ENCODE results near the gene RAC2.

Gene RAC2

GRCh38 chr22:37244114-37244921 is at the start of gene RAC2:
Gene RAC2, minus strand, starts transcription at chr22:37244269. Its CDS starts 121 bp downstream, at chr22:37244148.
- no peak for DNase-seq

GRCh38 chr22:37293172-37293571 is 49.1 kb upstream of the RAC2 start:
- no peak for DNase-seq

GRCh38 chr22:37292641-37293040 is 48.6 kb upstream of the RAC2 start:
- DNase-seq = no peak

GRCh38 chr22:37291559-37292298 is 47.7 kb upstream of the RAC2 start:
- no peak for DNase-seq

GRCh38 chr22:37290737-37291136 is 46.7 kb upstream of the RAC2 start:
- no peak for DNase-seq

- DNase-seq = no peak
Observed at GRCh38 chr22:37289156-37289735, 45.2 kb upstream of the RAC2 start.

GRCh38 chr22:37288521-37288920 is 44.5 kb upstream of the RAC2 start:
- no peak for DNase-seq

GRCh38 chr22:37287550-37287951 is 43.5 kb upstream of the RAC2 start:
- no peak for DNase-seq

- DNase-seq = no peak
Observed at GRCh38 chr22:37285937-37286336, 41.9 kb upstream of the RAC2 start.

GRCh38 chr22:37284805-37285355 is 40.8 kb upstream of the RAC2 start:
- no peak for DNase-seq

GRCh38 chr22:37284126-37284804 is 40.2 kb upstream of the RAC2 start:
- DNase-seq = no peak

GRCh38 chr22:37283393-37283937 is 39.4 kb upstream of the RAC2 start:
- DNase-seq = no peak

- no peak for DNase-seq
Observed at GRCh38 chr22:37282385-37282677, 38.3 kb upstream of the RAC2 start, which contains the start of gene CYTH4. Gene CYTH4, plus strand, starts transcription at chr22:37282508. Its CDS starts 62 bp downstream, at chr22:37282570.

GRCh38 chr22:37281646-37282384 is 37.7 kb upstream of the RAC2 start:
- DNase-seq = no peak

GRCh38 chr22:37281195-37281594 is 37.1 kb upstream of the RAC2 start:
- DNase-seq = no peak

GRCh38 chr22:37280718-37281117 is 36.6 kb upstream of the RAC2 start:
- no peak for DNase-seq

GRCh38 chr22:37279331-37280181 is 35.5 kb upstream of the RAC2 start:
- DNase-seq = no peak

GRCh38 chr22:37278261-37278660 is 34.2 kb upstream of the RAC2 start:
- DNase-seq = no peak

GRCh38 chr22:37277384-37277783 is 33.3 kb upstream of the RAC2 start:
- DNase-seq = no peak

GRCh38 chr22:37276776-37277175 is 32.7 kb upstream of the RAC2 start:
- no peak for DNase-seq

GRCh38 chr22:37275622-37276021 is 31.6 kb upstream of the RAC2 start:
- DNase-seq = no peak
